DOHH2 (cell line): ENCODE data around the gene JCAD.

Experiments
- CTCF ChIP-seq: fragments of 200-600 bp; sonication (generic); IDR thresholded peaks from one replicate; pipeline ENCODE4 v1.5.1; 2014; ENCODE audit warnings: antibody characterized with exemption, mild to moderate bottlenecking, low read depth, low read length; ENCODE audit not compliant: poor library complexity, severe bottlenecking
- EZH2phosphoT487 ChIP-seq: fragments of 200-600 bp; sonication (generic); IDR thresholded peaks from 2 replicates; pipeline ENCODE4 v1.6.1; 2017; ENCODE audit warnings: borderline replicate concordance, mild to moderate bottlenecking, antibody characterized with exemption, low read length, moderate library complexity, mixed read lengths

DNA sequence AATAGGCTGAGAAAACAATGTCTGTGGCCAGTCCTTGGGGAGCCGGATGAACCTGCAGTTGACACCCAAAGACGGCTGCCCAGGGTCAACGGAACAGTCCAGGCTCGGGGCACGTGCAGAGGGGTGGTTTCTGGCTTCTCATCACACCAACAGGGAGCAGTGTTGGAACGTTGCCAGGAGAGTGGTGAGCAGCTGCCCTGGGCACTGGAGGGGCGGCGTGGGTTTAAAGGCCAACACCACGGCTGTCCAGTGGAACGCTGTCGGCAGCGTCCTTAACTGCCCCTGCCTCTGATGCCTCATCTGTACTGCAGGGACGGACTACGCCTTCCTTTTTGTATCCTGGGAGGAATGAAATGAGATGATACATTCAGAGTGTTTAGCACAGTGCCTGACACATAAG is 19.8 kb downstream of the JCAD start:
- TF ChIP-seq CTCF (no peak), EZH2phosphoT487 (no peak)
